DOHH2 (cell line): Measurements from ENCODE around the gene LONRF3.

Source experiments
- H3F3A ChIP-seq: fragments of 200-600 bp; sonication (generic), shearing (Covaris generic); 2 replicates; pipeline ENCODE4 v1.6.0; 2016; ENCODE audit warnings: antibody characterized with exemption, mild to moderate bottlenecking; ENCODE audit not compliant: control insufficient read depth, insufficient read depth
- H3K27ac ChIP-seq: fragments of 200-600 bp; sonication (generic); 2 replicates; pipeline ENCODE4 v1.5.1; 2014; ENCODE audit warnings: low read depth, mild to moderate bottlenecking, low read length, moderate library complexity
- H3K27me3 ChIP-seq: fragments of 200-600 bp; sonication (generic); 2 replicates; pipeline ENCODE4 v1.6.1; 2014; ENCODE audit warnings: mild to moderate bottlenecking, low read length, mixed read lengths; ENCODE audit not compliant: control insufficient read depth
- H3K36me3 ChIP-seq: fragments of 200-600 bp; sonication (generic); 2 replicates; pipeline ENCODE4 v1.6.1; 2014; ENCODE audit warnings: mild to moderate bottlenecking, low read length, moderate library complexity, mixed read lengths; ENCODE audit not compliant: control insufficient read depth
- H3K4me1 ChIP-seq: fragments of 200-600 bp; sonication (generic); 2 replicates; pipeline ENCODE4 v1.6.1; 2014; ENCODE audit warnings: mild to moderate bottlenecking, low read length, mixed read lengths; ENCODE audit not compliant: control insufficient read depth
- H3K4me2 ChIP-seq: fragments of 200-600 bp; sonication (generic); 2 replicates; pipeline ENCODE4 v1.6.0; 2014; ENCODE audit warnings: mild to moderate bottlenecking, low read length, moderate library complexity
- H3K4me3 ChIP-seq: fragments of 200-600 bp; sonication (generic); 2 replicates; pipeline ENCODE4 v1.5.1; 2014; ENCODE audit warnings: mild to moderate bottlenecking, low read length, mixed read lengths
- H3K79me2 ChIP-seq: fragments of 200-600 bp; sonication (generic); 2 replicates; pipeline ENCODE4 v1.6.1; 2014; ENCODE audit warnings: mild to moderate bottlenecking, low read length, mixed read lengths; ENCODE audit not compliant: control insufficient read depth
- H3K9me2 ChIP-seq: fragments of 200-600 bp; sonication (generic); replicated peaks from 2 replicates; pipeline ENCODE4 v1.6.1; 2014; ENCODE audit warnings: mild to moderate bottlenecking, low read length, mixed read lengths; ENCODE audit not compliant: control insufficient read depth
- H3K9me3 ChIP-seq: fragments of 200-600 bp; sonication (generic); 2 replicates; pipeline ENCODE4 v1.6.1; 2014; ENCODE audit warnings: antibody characterized with exemption, low read length, mixed read lengths; ENCODE audit not compliant: control insufficient read depth, insufficient read depth
- H4K20me1 ChIP-seq: fragments of 200-600 bp; sonication (generic); 2 replicates; pipeline ENCODE4 v1.6.0; 2014; ENCODE audit warnings: low read depth, mild to moderate bottlenecking, antibody characterized with exemption, low read length, moderate library complexity; ENCODE audit not compliant: control insufficient read depth, insufficient read depth
- EZH2phosphoT487 ChIP-seq: fragments of 200-600 bp; sonication (generic); IDR thresholded peaks from 2 replicates; pipeline ENCODE4 v1.6.1; 2017; ENCODE audit warnings: borderline replicate concordance, mild to moderate bottlenecking, antibody characterized with exemption, low read length, moderate library complexity, mixed read lengths
- TF ChIP-seq, protein P1 (sequence below): fragments of 200-600 bp; sonication (generic); IDR thresholded peaks from one replicate; pipeline ENCODE4 v1.5.1; 2014; ENCODE audit warnings: antibody characterized with exemption, mild to moderate bottlenecking, low read depth, low read length; ENCODE audit not compliant: poor library complexity, severe bottlenecking

LONRF3 gene

DNA sequence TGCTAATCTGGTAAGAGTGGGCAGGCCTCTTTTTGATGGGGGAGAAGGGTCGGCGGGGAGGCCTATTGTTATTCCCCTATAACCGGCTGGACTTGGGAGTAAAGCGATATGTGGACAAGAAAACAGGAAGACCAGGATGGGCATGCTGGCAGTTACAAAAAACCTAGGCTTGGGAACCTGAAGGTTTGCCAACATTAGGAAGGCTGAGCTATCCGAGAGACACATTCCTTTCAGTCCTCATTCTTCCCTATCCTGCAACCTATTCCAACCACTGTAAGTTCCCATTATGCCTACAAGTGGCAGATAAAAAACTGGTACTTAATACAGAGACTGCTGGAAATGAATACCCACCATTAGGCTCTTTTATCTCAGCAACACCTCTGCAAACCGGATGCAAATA lies 66.0 kb downstream of the LONRF3 start:
- Histone ChIP-seq H3K27ac (no peak overlapping the region), H3K79me2 (no peaks in the 10 kb centered on the region), H3K4me3 (no peak overlapping the region), H3K4me2 (no peak overlapping the region), H3K27me3 (no peaks in the 10 kb centered on the region), H3K9me2 (no peaks in the 10 kb centered on the region), H3F3A (no peaks in the 10 kb centered on the region), H3K4me1 (no peaks in the 10 kb centered on the region), H3K36me3 (no peaks in the 10 kb centered on the region), H4K20me1 (no peaks in the 10 kb centered on the region), H3K9me3 (no peaks in the 10 kb centered on the region)
- TF ChIP-seq EZH2phosphoT487, result no peak
- TF ChIP-seq, protein P1, sequence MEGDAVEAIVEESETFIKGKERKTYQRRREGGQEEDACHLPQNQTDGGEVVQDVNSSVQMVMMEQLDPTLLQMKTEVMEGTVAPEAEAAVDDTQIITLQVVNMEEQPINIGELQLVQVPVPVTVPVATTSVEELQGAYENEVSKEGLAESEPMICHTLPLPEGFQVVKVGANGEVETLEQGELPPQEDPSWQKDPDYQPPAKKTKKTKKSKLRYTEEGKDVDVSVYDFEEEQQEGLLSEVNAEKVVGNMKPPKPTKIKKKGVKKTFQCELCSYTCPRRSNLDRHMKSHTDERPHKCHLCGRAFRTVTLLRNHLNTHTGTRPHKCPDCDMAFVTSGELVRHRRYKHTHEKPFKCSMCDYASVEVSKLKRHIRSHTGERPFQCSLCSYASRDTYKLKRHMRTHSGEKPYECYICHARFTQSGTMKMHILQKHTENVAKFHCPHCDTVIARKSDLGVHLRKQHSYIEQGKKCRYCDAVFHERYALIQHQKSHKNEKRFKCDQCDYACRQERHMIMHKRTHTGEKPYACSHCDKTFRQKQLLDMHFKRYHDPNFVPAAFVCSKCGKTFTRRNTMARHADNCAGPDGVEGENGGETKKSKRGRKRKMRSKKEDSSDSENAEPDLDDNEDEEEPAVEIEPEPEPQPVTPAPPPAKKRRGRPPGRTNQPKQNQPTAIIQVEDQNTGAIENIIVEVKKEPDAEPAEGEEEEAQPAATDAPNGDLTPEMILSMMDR, result no peak

DNA sequence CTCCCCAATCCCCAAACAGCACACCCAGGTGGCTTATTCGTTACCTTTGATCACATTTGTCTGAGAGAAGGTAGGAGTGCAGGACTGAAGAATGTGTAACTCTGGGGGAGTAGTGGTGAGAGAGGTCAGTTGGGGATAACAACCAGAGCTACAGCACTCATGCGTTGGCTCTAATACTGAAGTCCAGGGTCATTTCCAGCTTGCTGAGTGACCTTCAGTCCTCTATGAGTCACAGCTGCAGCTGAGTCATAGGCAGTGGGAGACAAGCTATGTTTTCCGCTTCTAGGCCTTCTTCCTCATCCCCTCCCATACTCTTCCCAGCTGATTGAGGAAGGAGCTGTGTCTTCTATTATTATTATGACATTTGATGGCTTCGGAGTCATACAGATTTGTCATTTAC lies 66.8 kb downstream of the LONRF3 start:
- Histone ChIP-seq H3K4me3 (no peak overlapping the region), H3K36me3 (no peaks in the 10 kb centered on the region), H3K27ac (no peak overlapping the region), H3K4me1 (no peaks in the 10 kb centered on the region), H4K20me1 (no peaks in the 10 kb centered on the region), H3K4me2 (no peak overlapping the region), H3K9me3 (no peaks in the 10 kb centered on the region), H3K9me2 (no peaks in the 10 kb centered on the region), H3K79me2 (no peaks in the 10 kb centered on the region), H3F3A (no peaks in the 10 kb centered on the region), H3K27me3 (no peaks in the 10 kb centered on the region)
- TF ChIP-seq EZH2phosphoT487, result no peak
- TF ChIP-seq, protein P1, result no peak

DNA sequence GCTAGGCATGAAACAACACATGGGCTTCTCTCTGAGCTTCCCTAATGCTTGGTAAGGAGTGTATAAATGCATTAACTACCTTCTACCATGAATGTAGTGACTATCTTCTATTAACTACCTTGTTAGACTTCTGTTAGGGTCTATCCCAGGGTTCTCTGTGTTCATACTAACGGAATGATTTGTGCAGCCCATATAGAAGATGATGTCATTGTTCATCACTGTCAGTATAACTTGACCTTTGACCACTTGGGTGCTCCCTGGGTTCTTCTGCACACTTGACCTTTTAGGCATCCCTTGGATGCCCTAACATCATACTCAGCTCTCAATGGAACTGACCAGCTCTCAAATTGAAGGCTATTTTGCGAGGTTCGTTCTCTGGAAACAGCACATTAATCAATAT lies 67.6 kb downstream of the LONRF3 start:
- Histone ChIP-seq H3K9me3 (no peaks in the 10 kb centered on the region), H3K79me2 (no peaks in the 10 kb centered on the region), H3K4me2 (no peak overlapping the region), H3K36me3 (no peaks in the 10 kb centered on the region), H3K9me2 (no peaks in the 10 kb centered on the region), H3F3A (no peaks in the 10 kb centered on the region), H3K4me3 (no peak overlapping the region), H3K27me3 (no peaks in the 10 kb centered on the region), H3K27ac (no peak overlapping the region), H4K20me1 (no peaks in the 10 kb centered on the region), H3K4me1 (no peaks in the 10 kb centered on the region)
- no peak for TF ChIP-seq EZH2phosphoT487
- TF ChIP-seq, protein P1, result no peak

DNA sequence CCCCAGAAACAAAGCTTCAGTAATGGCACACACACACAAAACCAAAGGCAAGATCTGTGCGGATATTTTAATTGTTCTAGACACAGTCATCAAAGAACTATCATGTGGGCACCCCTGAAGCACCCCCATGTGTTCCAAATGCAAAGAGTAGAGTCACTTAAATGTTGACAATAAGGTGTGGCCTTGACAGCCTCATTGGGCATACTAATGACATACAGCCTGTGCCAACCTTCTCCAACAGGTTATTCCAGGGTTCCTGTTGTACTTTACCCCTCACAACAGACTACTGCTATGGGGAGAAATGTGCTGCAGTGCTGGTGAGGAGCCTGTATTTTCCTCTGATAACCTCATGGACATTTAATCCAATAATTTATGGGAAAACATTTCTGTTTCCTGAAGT lies 68.6 kb downstream of the LONRF3 start:
- Histone ChIP-seq H3K4me3 (no peak overlapping the region), H3K9me3 (no peaks in the 10 kb centered on the region), H3F3A (no peaks in the 10 kb centered on the region), H3K9me2 (no peaks in the 10 kb centered on the region), H3K4me2 (no peak overlapping the region), H3K36me3 (no peaks in the 10 kb centered on the region), H3K27ac (no peak overlapping the region), H3K79me2 (no peaks in the 10 kb centered on the region), H4K20me1 (no peaks in the 10 kb centered on the region), H3K27me3 (no peaks in the 10 kb centered on the region), H3K4me1 (no peaks in the 10 kb centered on the region)
- TF ChIP-seq EZH2phosphoT487, result no peak
- TF ChIP-seq, protein P1, result no peak
